Fibroblast of lung (primary cell): ENCODE data around the gene NCKAP5. TPM values are rescaled to one million over a fixed set of nuclear protein-coding genes. Genes with fewer than 3 reads are reported as not detected.

Source experiments
- DNase-seq, 2 donors: peaks; one replicate each; pipeline versions ENCODE4 v3.0.0 to v3.0.0-alpha.2; 2010; ENCODE audit warnings: low read depth in 2 of 2
- H2AFZ ChIP-seq: 2 replicates; pipeline ENCODE4 v1.5.1; 2012; ENCODE audit warnings: low read length, control low read depth, inconsistent platforms
- H3K27ac ChIP-seq: 2 replicates; pipeline ENCODE4 v1.5.1; 2011; ENCODE audit warnings: low read length, control low read depth; ENCODE audit not compliant: insufficient read depth
- H3K27me3 ChIP-seq: 2 replicates; pipeline ENCODE4 v1.5.1; 2011; ENCODE audit warnings: mild to moderate bottlenecking, low read length; ENCODE audit not compliant: control insufficient read depth, insufficient read depth
- H3K36me3 ChIP-seq: 2 replicates; pipeline ENCODE4 v1.5.1; 2011; ENCODE audit warnings: low read length; ENCODE audit not compliant: control insufficient read depth, insufficient read depth
- H3K4me1 ChIP-seq: 2 replicates; pipeline ENCODE4 v1.5.1; 2011; ENCODE audit warnings: low read length; ENCODE audit not compliant: control insufficient read depth, insufficient read depth; ENCODE audit errors: extremely low read depth
- H3K4me2 ChIP-seq: 2 replicates; pipeline ENCODE4 v1.5.1; 2011; ENCODE audit warnings: low read length, control low read depth; ENCODE audit not compliant: insufficient read depth; ENCODE audit errors: extremely low read depth
- H3K4me3 ChIP-seq, 4 experiments: fragments of 200-600 bp in 1 of 4; sonication (generic) in 1 of 4; replicated peaks in 1 of 4; 2 replicates each; pipeline ENCODE4 v1.5.1; 2011 to 2016; ENCODE audit warnings: low read length in 4 of 4, low read depth in 3 of 4, mild to moderate bottlenecking in 3 of 4, control low read depth in 2 of 4, inconsistent platforms in 1 of 4, mixed read lengths in 1 of 4; ENCODE audit not compliant: insufficient read depth in 1 of 4; ENCODE audit errors: control extremely low read depth in 1 of 4
- H3K79me2 ChIP-seq: 2 replicates; pipeline ENCODE4 v1.5.1; 2012; ENCODE audit warnings: mild to moderate bottlenecking, low read length, inconsistent platforms; ENCODE audit not compliant: control insufficient read depth, insufficient read depth
- H3K9ac ChIP-seq: 2 replicates; pipeline ENCODE4 v1.5.1; 2011; ENCODE audit warnings: mild to moderate bottlenecking, low read length, control low read depth; ENCODE audit not compliant: insufficient read depth
- H3K9me3 ChIP-seq: 2 replicates; pipeline ENCODE4 v1.5.1; 2012; ENCODE audit warnings: low read depth, low read length; ENCODE audit not compliant: control insufficient read depth, insufficient read depth
- H4K20me1 ChIP-seq: 2 replicates; pipeline ENCODE4 v1.5.1; 2011; ENCODE audit warnings: low read length; ENCODE audit not compliant: control insufficient read depth, insufficient read depth; ENCODE audit errors: extremely low read depth
- EZH2 ChIP-seq: IDR thresholded peaks from 2 replicates; pipeline ENCODE4 v1.5.1; 2012; ENCODE audit warnings: low read length, control low read depth, mild to moderate bottlenecking; ENCODE audit errors: missing control alignments
- polyA plus RNA-seq, 2 donors: library from polyadenylated mRNA; depleted of rRNA in 1 of 2; stranded (reverse) in 1 of 2; unstranded in 1 of 2; fragments of >200 nt; gene quantifications; 2 replicates each; pipeline ENCODE4 v1.2.1, GENCODE V29; 2011 to 2012; ENCODE audit warnings: missing spikeins in 1 of 2
- total RNA-seq: library from RNA; depleted of rRNA; stranded (reverse); fragments of >200 nt; gene quantifications from 2 replicates; pipeline ENCODE4 v1.2.1, GENCODE V29; 2014
- TF ChIP-seq, protein P1 (sequence below), 2 donors: IDR thresholded peaks in 1 of 2; conservative IDR thresholded peaks in 1 of 2; 1 replicate in 1 of 2; 2 replicates in 1 of 2; pipeline ENCODE4 v1.5.1; 2011 to 2012; ENCODE audit warnings: low read length in 2 of 2, control low read depth in 1 of 2, inconsistent platforms in 1 of 2, low read depth in 1 of 2, mild to moderate bottlenecking in 1 of 2

NCKAP5 gene
- total and polyA plus RNA-seq, 2 donors (not counting 1 experiment from before 2014, with no cell fraction given) = 2.6 to 6.2 TPM

DNA sequence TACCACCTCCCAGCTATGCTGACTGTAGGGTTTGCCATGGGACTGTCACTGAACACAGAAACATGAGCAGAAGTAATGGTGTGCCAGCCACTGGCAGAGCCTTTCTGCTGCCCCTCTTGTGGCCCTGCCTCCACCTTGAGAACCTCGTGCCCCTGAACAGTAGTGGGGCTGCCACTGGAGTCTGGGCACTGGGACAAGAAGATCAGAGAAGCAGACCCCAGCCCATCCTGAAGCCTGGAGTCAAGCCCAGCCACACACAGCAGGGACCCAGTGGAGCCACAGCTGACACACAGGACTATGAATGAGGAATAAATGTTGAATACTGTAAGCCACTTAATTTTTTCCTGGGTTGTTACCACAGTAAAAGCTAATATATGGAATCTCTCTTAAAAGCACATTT lies 159.6 kb downstream of the NCKAP5 start:
- no peak overlapping the region for H2AFZ ChIP-seq
- H3K79me2 ChIP-seq = no peaks in the 10 kb centered on the region
- no peak for DNase-seq
- TF ChIP-seq, protein P1, sequence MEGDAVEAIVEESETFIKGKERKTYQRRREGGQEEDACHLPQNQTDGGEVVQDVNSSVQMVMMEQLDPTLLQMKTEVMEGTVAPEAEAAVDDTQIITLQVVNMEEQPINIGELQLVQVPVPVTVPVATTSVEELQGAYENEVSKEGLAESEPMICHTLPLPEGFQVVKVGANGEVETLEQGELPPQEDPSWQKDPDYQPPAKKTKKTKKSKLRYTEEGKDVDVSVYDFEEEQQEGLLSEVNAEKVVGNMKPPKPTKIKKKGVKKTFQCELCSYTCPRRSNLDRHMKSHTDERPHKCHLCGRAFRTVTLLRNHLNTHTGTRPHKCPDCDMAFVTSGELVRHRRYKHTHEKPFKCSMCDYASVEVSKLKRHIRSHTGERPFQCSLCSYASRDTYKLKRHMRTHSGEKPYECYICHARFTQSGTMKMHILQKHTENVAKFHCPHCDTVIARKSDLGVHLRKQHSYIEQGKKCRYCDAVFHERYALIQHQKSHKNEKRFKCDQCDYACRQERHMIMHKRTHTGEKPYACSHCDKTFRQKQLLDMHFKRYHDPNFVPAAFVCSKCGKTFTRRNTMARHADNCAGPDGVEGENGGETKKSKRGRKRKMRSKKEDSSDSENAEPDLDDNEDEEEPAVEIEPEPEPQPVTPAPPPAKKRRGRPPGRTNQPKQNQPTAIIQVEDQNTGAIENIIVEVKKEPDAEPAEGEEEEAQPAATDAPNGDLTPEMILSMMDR (conservative IDR thresholded peaks at IDR 0.05 in 1 of 2, IDR thresholded peaks at IDR 0.05 in 1 of 2; ENCODE audit: low read depth in 1 of 2, low read length in 2 of 2) = no peak
- no peak for TF ChIP-seq EZH2
- no peaks in the 10 kb centered on the region for H3K36me3 ChIP-seq
- H3K9ac ChIP-seq = no peak overlapping the region
- no peak overlapping the region for H3K4me2 ChIP-seq
- H3K27me3 ChIP-seq = no peaks in the 10 kb centered on the region
- H3K27ac ChIP-seq = no peak overlapping the region
- no peaks in the 10 kb centered on the region for H3K4me1 ChIP-seq
- no peak overlapping the region for H3K4me3 ChIP-seq
- no peaks in the 10 kb centered on the region for H3K9me3 ChIP-seq
- no peaks in the 10 kb centered on the region for H4K20me1 ChIP-seq

DNA sequence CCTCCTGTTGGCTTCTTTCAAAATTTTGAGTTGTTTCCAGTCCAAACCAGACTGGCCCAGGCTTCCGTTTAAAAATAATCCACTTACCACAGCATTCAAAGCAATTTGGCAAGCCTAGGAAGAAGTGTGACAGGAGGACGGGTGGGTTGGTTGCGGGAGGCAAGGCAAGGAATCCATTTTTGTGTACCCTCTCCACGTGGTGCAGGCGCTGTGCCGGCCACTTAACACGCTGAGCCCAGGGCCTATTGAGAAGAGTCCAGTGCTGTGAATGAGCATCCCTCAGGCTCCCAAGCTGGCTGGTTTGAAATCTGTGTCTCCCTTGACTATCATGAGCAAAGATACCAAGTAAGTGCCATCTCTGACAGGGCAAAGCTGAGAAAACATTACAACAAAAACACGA lies 160.9 kb downstream of the NCKAP5 start:
- H3K9ac ChIP-seq = no peak overlapping the region
- no peak for DNase-seq
- H3K4me2 ChIP-seq = no peak overlapping the region
- H3K27ac ChIP-seq = no peak overlapping the region
- H2AFZ ChIP-seq = no peak overlapping the region
- no peaks in the 10 kb centered on the region for H3K27me3 ChIP-seq
- no peaks in the 10 kb centered on the region for H3K4me1 ChIP-seq
- H3K9me3 ChIP-seq = no peaks in the 10 kb centered on the region
- TF ChIP-seq EZH2 = no peak
- TF ChIP-seq, protein P1 (conservative IDR thresholded peaks at IDR 0.05 in 1 of 2, IDR thresholded peaks at IDR 0.05 in 1 of 2; ENCODE audit: low read depth in 1 of 2, low read length in 2 of 2) = no peak
- no peaks in the 10 kb centered on the region for H4K20me1 ChIP-seq
- H3K79me2 ChIP-seq = no peaks in the 10 kb centered on the region
- no peaks in the 10 kb centered on the region for H3K36me3 ChIP-seq
- no peak overlapping the region for H3K4me3 ChIP-seq

- no peak overlapping the region for H3K27ac ChIP-seq
- H3K27me3 ChIP-seq = no peaks in the 10 kb centered on the region
- H3K4me1 ChIP-seq = no peaks in the 10 kb centered on the region
- no peaks in the 10 kb centered on the region for H3K79me2 ChIP-seq
- no peak overlapping the region for H2AFZ ChIP-seq
- no peaks in the 10 kb centered on the region for H4K20me1 ChIP-seq
- peak in 1 of 2 donors; percentile 6 for DNase-seq
- H3K4me3 ChIP-seq = no peak overlapping the region
- TF ChIP-seq, protein P1 (conservative IDR thresholded peaks at IDR 0.05 in 1 of 2, IDR thresholded peaks at IDR 0.05 in 1 of 2; ENCODE audit: low read depth in 1 of 2, low read length in 2 of 2) = no peak
- no peak for TF ChIP-seq EZH2
- no peaks in the 10 kb centered on the region for H3K36me3 ChIP-seq
- no peak overlapping the region for H3K9ac ChIP-seq
- no peak overlapping the region for H3K4me2 ChIP-seq
- H3K9me3 ChIP-seq = no peaks in the 10 kb centered on the region
Observed at GRCh38 chr2:133405252-133405651, 163.0 kb downstream of the NCKAP5 start.
